Panc1 (cell line): Measurements from ENCODE around the gene KCNE5. TPM values are rescaled to one million over a fixed set of nuclear protein-coding genes. Genes with fewer than 3 reads are reported as not detected.

Experiments used
- ATAC-seq: fragments of 200-7000 bp; cut with Tn5 transposase; 2 replicates; pipeline ENCODE4 v1.9.1; 2020; ENCODE audit warnings: mild to moderate bottlenecking, moderate library complexity
- BruUV-seq: library from RNA; stranded (reverse); fragments of 400-500 nt; replicated peaks from 2 replicates; lab custom pipeline; 2021; lab: Mats Ljungman, UMichigan
- CTCF ChIA-PET: fragments of 300-600 bp; sonication (Branson Sonifier 250); formaldehyde crosslinking; loops from one replicate; lab custom pipeline; 2022; ENCODE audit warnings: antibody characterized with exemption; lab: Charles Lee
- POLR2A ChIA-PET: fragments of 300-600 bp; sonication (Branson Sonifier 250); formaldehyde crosslinking; loops from one replicate; lab custom pipeline; 2022; ENCODE audit warnings: antibody characterized with exemption; lab: Charles Lee
- DNase-seq: peaks from one replicate; pipeline ENCODE4 v3.0.0-alpha.2; 2010; ENCODE audit warnings: low read depth, low spot score
- H3K27ac ChIP-seq: 2 replicates; pipeline ENCODE4 v1.5.1; 2011; ENCODE audit warnings: mild to moderate bottlenecking, low read length, inconsistent platforms
- H3K27me3 ChIP-seq: fragments of 200-500 bp; sonication (Bioruptor generic); 2 replicates; pipeline ENCODE4 v1.6.0; 2014; ENCODE audit warnings: low read length, inconsistent platforms; ENCODE audit not compliant: control insufficient read depth, insufficient read depth
- H3K36me3 ChIP-seq: fragments of 200-500 bp; sonication (Bioruptor generic); 2 replicates; pipeline ENCODE4 v1.5.1; 2014; ENCODE audit warnings: inconsistent platforms, mild to moderate bottlenecking, low read length, moderate library complexity; ENCODE audit not compliant: control insufficient read depth, insufficient read depth
- H3K4me1 ChIP-seq: 2 replicates; pipeline ENCODE4 v1.5.1; 2011; ENCODE audit warnings: inconsistent platforms, mild to moderate bottlenecking, low read length, moderate library complexity; ENCODE audit not compliant: control insufficient read depth, insufficient read depth
- H3K4me3 ChIP-seq, 2 experiments: 2 replicates each; pipeline ENCODE4 v1.5.1; 2011 to 2012; ENCODE audit warnings: low read depth in 2 of 2, low read length in 2 of 2, mild to moderate bottlenecking in 2 of 2, inconsistent platforms in 1 of 2, moderate library complexity in 1 of 2
- H3K9me3 ChIP-seq: fragments of 200-500 bp; sonication (Bioruptor generic); 2 replicates; pipeline ENCODE4 v1.5.1; 2014; ENCODE audit warnings: low read depth, mild to moderate bottlenecking, inconsistent platforms, low read length, moderate library complexity; ENCODE audit not compliant: control insufficient read depth, insufficient read depth
- CTCF ChIP-seq: fragments of 450-650 bp; IDR thresholded peaks from 2 replicates; pipeline ENCODE4 v1.5.1; 2017; ENCODE audit warnings: mild to moderate bottlenecking
- POLR2AphosphoS5 ChIP-seq: IDR thresholded peaks from 2 replicates; pipeline ENCODE4 v1.6.1; 2012; ENCODE audit warnings: mild to moderate bottlenecking, low read depth, low read length, moderate library complexity
- REST ChIP-seq, 2 experiments: IDR thresholded peaks; 2 replicates each; pipeline ENCODE4 v1.6.1; 2011 to 2012; ENCODE audit warnings: low read depth in 2 of 2, control low read depth in 1 of 2, low read length in 1 of 2, mild to moderate bottlenecking in 1 of 2, moderate library complexity in 1 of 2; ENCODE audit not compliant: insufficient read depth in 1 of 2
- SIN3A ChIP-seq: IDR thresholded peaks from 2 replicates; pipeline ENCODE4 v1.6.1; 2012; ENCODE audit warnings: low read depth, mild to moderate bottlenecking, low read length, moderate library complexity, borderline replicate concordance; ENCODE audit not compliant: insufficient read depth
- TCF7L2 ChIP-seq: IDR thresholded peaks from 2 replicates; pipeline ENCODE4 v1.6.1; 2011; ENCODE audit warnings: mild to moderate bottlenecking, low read depth, low read length, inconsistent platforms
- in situ Hi-C: cut with HindIII; loops from 2 replicates; pipeline ENCODE4 v1.10.0; 2016; ENCODE audit warnings: low sequenced_read_pairs, low pct_unique_long_range_greater_than_20kb
- intact Hi-C: fragments of 100-400 bp; cut with micrococcal nuclease; formaldehyde crosslinking; loops from one replicate; pipeline ENCODE4 v1.10.0; 2022; ENCODE audit not compliant: unreplicated experiment
- total RNA-seq: library from RNA; stranded (reverse); gene quantifications from one replicate; pipeline ENCODE4 v1.2.1, GENCODE V29; 2021; ENCODE audit not compliant: unreplicated experiment

Gene KCNE5
- total RNA-seq, 1 experiment from 2014 or later, result 0.13 TPM

- no TSS peak for BruUV-seq
- no peaks in the 10 kb centered on the region for H3K4me1 ChIP-seq
- H3K27me3 ChIP-seq, result no peaks in the 10 kb centered on the region
- ChIA-PET POLR2A (no interaction called here), CTCF (no interaction called here)
- ATAC-seq (no peak), DNase-seq (no peak)
- TF ChIP-seq CTCF (no peak), POLR2AphosphoS5 (no peak), REST (IDR thresholded peaks at IDR 0.05; ENCODE audit: insufficient read depth in 1 of 2, low read depth in 2 of 2, low read length in 1 of 2) (no peak), TCF7L2 (no peak), SIN3A (no peak)
- no peaks in the 10 kb centered on the region for H3K9me3 ChIP-seq
- no peak overlapping the region for H3K27ac ChIP-seq
- H3K36me3 ChIP-seq, result no peaks in the 10 kb centered on the region
- H3K4me3 ChIP-seq, result no peak overlapping the region
- intact Hi-C loops, result no loop called here
- in situ Hi-C loops, result no loop called here
Observed at GRCh38 chrX:109629310-109629709, 4.3 kb upstream of the KCNE5 start.

GRCh38 chrX:109626637-109627036 is 1.7 kb upstream of the KCNE5 start:
- Histone ChIP-seq H3K27ac (no peak overlapping the region), H3K4me1 (no peaks in the 10 kb centered on the region), H3K4me3 (no peak overlapping the region), H3K36me3 (no peaks in the 10 kb centered on the region), H3K9me3 (no peaks in the 10 kb centered on the region), H3K27me3 (no peaks in the 10 kb centered on the region)
- ChIA-PET CTCF (no interaction called here), POLR2A (interaction anchor here (0.7 kb wide), 1 partner anchor 505 kb away, joined by 4 read pairs; no protein-coding TSS in a partner anchor)
- in situ Hi-C loops, result no loop called here
- DNase-seq (no peak), ATAC-seq (no peak)
- TF ChIP-seq REST (IDR thresholded peaks at IDR 0.05; ENCODE audit: insufficient read depth in 1 of 2, low read depth in 2 of 2, low read length in 1 of 2), result no peak
- no peak for TF ChIP-seq CTCF
- TF ChIP-seq POLR2AphosphoS5, result no peak
- TF ChIP-seq SIN3A, result no peak
- no peak for TF ChIP-seq TCF7L2
- no TSS peak for BruUV-seq
- intact Hi-C loops, result no loop called here
